ENCODE results near the gene FLCN. TPM values are rescaled to one million over a fixed set of nuclear protein-coding genes. Genes with fewer than 3 reads are reported as not detected.
A peak's percentile ranks its signal among the peaks of the same experiment; 100 is the strongest.

The FLCN gene
- total and polyA plus RNA-seq, 2 of the 13 experiments (the other 11 are each of a cell fraction or from before 2014, with no cell fraction given) = 16.6 to 24.9 TPM

- no peak for TF ChIP-seq CENPBD1 (CRISPR knock-in tag; IDR thresholded peaks at IDR 0.05; ENCODE audit: borderline replicate concordance, low read depth)
- 0 out of 2 replicates have a peak, but pooled peaks have one; percentile 5 for TF ChIP-seq ZNF570 (CRISPR knock-in tag; IDR thresholded peaks at IDR 0.05; ENCODE audit: borderline replicate concordance)
- TF ChIP-seq ZNF556 (CRISPR knock-in tag; IDR thresholded peaks at IDR 0.05; ENCODE audit: borderline replicate concordance) = no peak; the same call in 1 of the 2 replicates
- peak; percentile 92 for TF ChIP-seq ZNF850 (CRISPR knock-in tag; conservative IDR thresholded peaks at IDR 0.05)
- TF ChIP-seq RAD51 (IDR thresholded peaks at IDR 0.05; ENCODE audit: borderline replicate concordance) = no peak
- no peak for TF ChIP-seq SRF (IDR thresholded peaks at IDR 0.05; ENCODE audit: low read depth, low read length)
- no peak for TF ChIP-seq ATRX (CRISPR knock-in tag; IDR thresholded peaks at IDR 0.05; ENCODE audit: borderline replicate concordance)
- no peak for TF ChIP-seq ZNF761 (CRISPR knock-in tag; conservative IDR thresholded peaks at IDR 0.05)
- TF ChIP-seq SNAPC4 (CRISPR knock-in tag; IDR thresholded peaks at IDR 0.05) = 0 out of 2 replicates have a peak, but pooled peaks have one; percentile 60
- TF ChIP-seq ZNF251 (CRISPR knock-in tag; IDR thresholded peaks at IDR 0.05) = no peak; the same call in 1 of the 2 replicates
- no peak for TF ChIP-seq ZBTB20 (CRISPR knock-in tag; IDR thresholded peaks at IDR 0.05; ENCODE audit: borderline replicate concordance, low read depth)
- TF ChIP-seq SOX6 (IDR thresholded peaks at IDR 0.05) = no peak
- no peak for TF ChIP-seq SOX6 (CRISPR knock-in tag; IDR thresholded peaks at IDR 0.05)
- 0 out of 2 replicates have a peak, but pooled peaks have one; percentile 18 for TF ChIP-seq DPF2 (CRISPR knock-in tag; IDR thresholded peaks at IDR 0.05; ENCODE audit: borderline replicate concordance, low read depth)
- TF ChIP-seq SP140L (CRISPR knock-in tag; IDR thresholded peaks at IDR 0.05; ENCODE audit: borderline replicate concordance) = no peak
- TF ChIP-seq ARNT2 (CRISPR knock-in tag; IDR thresholded peaks at IDR 0.05; ENCODE audit: low read depth) = no peak
- no peak for TF ChIP-seq ZBTB39 (CRISPR knock-in tag; IDR thresholded peaks at IDR 0.05)
- no peak for TF ChIP-seq ELK4 (CRISPR knock-in tag; IDR thresholded peaks at IDR 0.05; ENCODE audit: borderline replicate concordance)
- TF ChIP-seq ADNP (CRISPR knock-in tag; IDR thresholded peaks at IDR 0.05) = no peak
- TF ChIP-seq PHF8 (CRISPR knock-in tag; IDR thresholded peaks at IDR 0.05) = peak; percentile 74
- TF ChIP-seq HNRNPLL (IDR thresholded peaks at IDR 0.05; ENCODE audit: low read depth, low read length, poor library complexity, severe bottlenecking) = peak; percentile 98
Observed at GRCh38 chr17:17205368-17206123, 31.4 kb downstream of the FLCN start (continued).
